Upper lobe of left lung (tissue), 4 donors: ENCODE results near the gene AHSP.

ENCODE experiments used
- CTCF ChIP-seq, 6 experiments: fragments of 450-650 bp in 4 of 6; fragments of 200-600 bp in 2 of 6; sonication (generic) in 2 of 6; IDR thresholded peaks; one replicate each; pipeline ENCODE4 v1.5.1; 2016 to 2019; ENCODE audit warnings: antibody characterized with exemption in 6 of 6
- EP300 ChIP-seq, 4 donors: sonication (generic); formaldehyde crosslinking; IDR thresholded peaks; one replicate each; pipeline ENCODE4 v1.5.1; 2017; ENCODE audit warnings: antibody characterized with exemption in 4 of 4, control low read depth in 2 of 4
- POLR2A ChIP-seq, 4 donors: fragments of 450-650 bp; IDR thresholded peaks; one replicate each; pipeline ENCODE4 v1.5.1; 2016 to 2017; ENCODE audit warnings: antibody characterized with exemption in 4 of 4, mild to moderate bottlenecking in 2 of 4
- POLR2AphosphoS5 ChIP-seq, 2 donors: sonication (generic); formaldehyde crosslinking; IDR thresholded peaks; one replicate each; pipeline ENCODE4 v1.5.1; 2017; ENCODE audit warnings: antibody characterized with exemption in 2 of 2

GRCh38 chr16:31532120-31532519 lies 4.4 kb downstream of the AHSP start:
- no peak for TF ChIP-seq CTCF (IDR thresholded peaks at IDR 0.05)
- TF ChIP-seq POLR2AphosphoS5 (IDR thresholded peaks at IDR 0.05) = no peak
- TF ChIP-seq POLR2A (IDR thresholded peaks at IDR 0.05) = no peak
- no peak for TF ChIP-seq EP300 (IDR thresholded peaks at IDR 0.05)
